ENCODE results near the gene MATN4. TPM values are rescaled to one million over a fixed set of nuclear protein-coding genes. Genes with fewer than 3 reads are reported as not detected.

MATN4 gene
- total RNA-seq, 4 donors from 2014 or later, result not detected

- no peaks in the 10 kb centered on the region for H3K36me3 ChIP-seq
- H3K27me3 ChIP-seq, result no peaks in the 10 kb centered on the region
- peak overlapping the region in 2 of 4 donors; percentile 73 to 90 for H3K4me3 ChIP-seq
- H3K27ac ChIP-seq, result peak overlapping the region; percentile 18 to 96 (median 87)
- peak in 2 of 3 donors; percentile 59 to 63 for DNase-seq
- TF ChIP-seq POLR2A (IDR thresholded peaks at IDR 0.05) (no peak), CTCF (IDR thresholded peaks at IDR 0.05) (no peak)
- H3K9me3 ChIP-seq, result no peaks in the 10 kb centered on the region
- peaks cover 0 to 66% (median 7%) of the 10 kb centered on the region in 4 donors for H3K4me1 ChIP-seq
Observed at GRCh38 chr20:45345104-45345936, 37.2 kb upstream of the MATN4 start.

- TF ChIP-seq CTCF (IDR thresholded peaks at IDR 0.05), result no peak
- peak in 1 of 2 donors; percentile 10 for TF ChIP-seq POLR2A (IDR thresholded peaks at IDR 0.05)
- Histone ChIP-seq H3K4me1 (peaks cover 0 to 77% (median 7%) of the 10 kb centered on the region in 4 donors), H3K27ac (peak overlapping the region; percentile 18 to 96 (median 87)), H3K4me3 (peak overlapping the region in 2 of 4 donors; percentile 73 to 90), H3K27me3 (no peaks in the 10 kb centered on the region), H3K9me3 (no peaks in the 10 kb centered on the region), H3K36me3 (no peaks in the 10 kb centered on the region)
- peak; percentile 22 to 76 (median 58) for DNase-seq
Observed at GRCh38 chr20:45344168-45344860, 36.2 kb upstream of the MATN4 start.

GRCh38 chr20:45343532-45344167 is 35.6 kb upstream of the MATN4 start:
- H3K4me1 ChIP-seq, result peaks cover 0 to 83% (median 8%) of the 10 kb centered on the region in 4 donors
- peak in 2 of 3 donors; percentile 68 to 80 for DNase-seq
- TF ChIP-seq CTCF (IDR thresholded peaks at IDR 0.05) (no peak), POLR2A (IDR thresholded peaks at IDR 0.05) (no peak)

GRCh38 chr20:45342855-45343531 is 34.9 kb upstream of the MATN4 start:
- Histone ChIP-seq H3K4me1 (peaks cover 0 to 90% (median 14%) of the 10 kb centered on the region in 4 donors), H3K36me3 (no peaks in the 10 kb centered on the region), H3K4me3 (peak overlapping the region in 2 of 4 donors; percentile 73 to 90), H3K27me3 (no peaks in the 10 kb centered on the region), H3K9me3 (no peaks in the 10 kb centered on the region), H3K27ac (peak overlapping the region; percentile 18 to 96 (median 87))
- no peak for DNase-seq
- TF ChIP-seq POLR2A (IDR thresholded peaks at IDR 0.05), result no peak

More at GRCh38 chr20:45343532-45344167, 35.6 kb upstream of the MATN4 start:
- no peaks in the 10 kb centered on the region for H3K36me3 ChIP-seq
- no peaks in the 10 kb centered on the region for H3K9me3 ChIP-seq
- H3K4me3 ChIP-seq, result peak overlapping the region in 2 of 4 donors; percentile 73 to 90
- H3K27ac ChIP-seq, result peak overlapping the region; percentile 18 to 96 (median 87)
- no peaks in the 10 kb centered on the region for H3K27me3 ChIP-seq

- TF ChIP-seq POLR2A (IDR thresholded peaks at IDR 0.05) (no peak), CTCF (IDR thresholded peaks at IDR 0.05) (no peak)
- no peaks in the 10 kb centered on the region for H3K27me3 ChIP-seq
- H3K4me3 ChIP-seq, result peak overlapping the region in 2 of 4 donors; percentile 73 to 90
- no peaks in the 10 kb centered on the region for H3K9me3 ChIP-seq
- no peaks in the 10 kb centered on the region for H3K36me3 ChIP-seq
- H3K4me1 ChIP-seq, result peaks cover 0 to 98% (median 17%) of the 10 kb centered on the region in 4 donors
- peak overlapping the region; percentile 1 to 96 (median 87) for H3K27ac ChIP-seq
- peak in 2 of 3 donors; percentile 59 to 60 for DNase-seq
Observed at GRCh38 chr20:45341939-45342854, 34.1 kb upstream of the MATN4 start.
